Endometrium (tissue), 2 donors: Measurements from ENCODE around the gene MRPL42.
"Not testable (repeated sequence)": the region's sequence is repeated elsewhere in the genome, so short reads cannot be mapped to it uniquely, and the experiment has no call there.

Experiments used
- FAIRE-seq: peaks from 2 replicates; lab custom pipeline; 2012; peaks lifted over from hg19 to GRCh38; lab: Jason Lieb, UNC
- donor health status: control.
- donor health status: control.

The MRPL42 gene

DNA sequence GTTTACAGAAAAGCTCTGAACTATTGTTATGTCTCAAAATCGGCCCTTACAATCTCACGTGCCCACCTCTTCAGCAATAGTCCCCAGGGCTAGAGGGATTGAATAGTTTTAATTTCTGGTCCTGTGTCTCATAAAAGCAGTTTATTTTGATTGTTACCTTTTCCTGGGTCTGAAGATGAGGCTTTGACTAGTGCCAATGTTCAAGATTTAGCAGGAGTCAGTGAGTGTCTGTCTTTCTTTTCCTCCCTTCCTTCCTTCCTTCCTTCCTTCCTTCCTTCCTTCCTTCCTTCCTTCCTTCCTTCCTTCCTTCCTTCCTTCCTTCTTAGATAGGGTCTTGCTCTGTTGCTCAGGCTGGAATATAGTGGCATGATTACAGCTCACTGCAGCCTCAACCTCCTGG, 80.5 kb downstream of the MRPL42 start:
- FAIRE-seq, result no peak

- FAIRE-seq, result no peak
Observed at GRCh38 chr12:93549174-93549573, 81.9 kb downstream of the MRPL42 start.

DNA sequence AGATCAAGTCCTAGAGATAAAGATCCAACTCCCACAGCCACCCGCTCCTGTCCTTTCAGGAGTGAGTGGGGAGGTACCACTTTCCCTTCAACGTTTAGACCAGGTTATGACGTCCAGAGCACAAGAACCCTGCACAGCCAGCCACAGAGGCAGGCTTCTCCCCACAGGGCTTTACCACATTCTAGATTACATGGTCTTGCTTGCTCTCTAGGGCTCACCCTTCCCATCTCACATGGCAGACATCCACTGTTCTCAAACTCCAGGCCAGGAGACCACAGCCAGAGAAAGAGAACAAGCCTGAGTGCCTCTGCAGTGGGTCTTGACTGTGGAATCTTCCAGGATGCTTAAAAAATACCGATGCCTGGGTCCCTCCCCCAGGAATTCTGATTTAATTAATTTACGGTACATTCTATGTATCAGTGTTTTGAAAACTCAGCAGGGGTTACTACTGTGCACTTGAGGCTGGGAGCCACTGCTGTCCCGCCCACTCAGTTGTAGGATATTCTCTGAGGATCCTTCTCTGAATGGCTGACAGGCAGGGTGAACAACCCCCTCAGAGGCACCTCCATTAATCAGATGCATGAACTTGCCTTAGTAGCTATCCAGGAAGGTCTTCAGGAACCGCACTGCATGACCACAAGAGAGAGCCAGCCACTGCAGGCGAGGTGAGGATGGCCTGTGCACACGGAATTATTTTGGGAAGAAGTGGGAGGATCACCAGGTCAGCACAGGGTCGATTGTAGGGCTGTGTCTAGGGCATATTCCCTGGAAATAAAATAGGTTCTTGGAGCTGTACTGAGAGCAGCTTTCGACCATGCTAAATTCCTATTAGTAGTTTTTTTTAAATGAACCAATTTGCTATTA, 83.7 kb downstream of the MRPL42 start:
- FAIRE-seq, result no peak

- no peak for FAIRE-seq
Observed at GRCh38 chr12:93552427-93552826, 85.1 kb downstream of the MRPL42 start.

DNA sequence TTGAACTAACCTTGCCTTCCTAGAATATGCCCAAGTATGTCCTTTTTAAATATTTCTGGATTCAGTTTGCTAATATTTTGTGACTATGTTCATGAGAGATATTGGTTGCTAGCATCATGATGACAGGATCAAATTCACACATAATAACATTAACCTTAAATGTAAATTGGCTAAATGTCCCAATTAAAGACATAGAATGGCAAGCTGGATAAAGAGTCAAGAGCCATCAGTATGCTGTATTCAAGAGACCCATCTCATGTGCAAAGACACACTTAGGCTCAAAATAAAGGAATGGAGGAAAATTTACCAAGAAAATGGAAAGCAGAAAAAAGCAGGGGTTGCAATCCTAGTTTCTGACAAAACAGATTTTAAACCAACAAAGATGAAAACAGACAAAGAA, 90.6 kb downstream of the MRPL42 start:
- not testable (repeated sequence) for FAIRE-seq

- FAIRE-seq, result not testable (repeated sequence)
Observed at GRCh38 chr12:93558685-93559084, 91.4 kb downstream of the MRPL42 start.

- FAIRE-seq, result no peak
Observed at GRCh38 chr12:93563807-93564538, 96.7 kb downstream of the MRPL42 start.

- no peak for FAIRE-seq
Observed at GRCh38 chr12:93565760-93566159, 98.4 kb downstream of the MRPL42 start.
